GM12874 (cell line): ENCODE measurements around the gene RPIA.

Experiments
- CTCF ChIP-seq: IDR thresholded peaks from 2 replicates; pipeline ENCODE4 v1.5.1; 2011; ENCODE audit warnings: low read depth, mild to moderate bottlenecking, control low read depth, low read length, moderate library complexity; ENCODE audit not compliant: insufficient read depth

RPIA gene

GRCh38 chr2:88691339-88692183, at the start of gene RPIA:
Gene RPIA, plus strand, starts transcription at chr2:88691673. Its CDS starts 26 bp downstream, at chr2:88691699.
- peak; percentile 87 for TF ChIP-seq CTCF

GRCh38 chr2:88642278-88642677, 49.2 kb upstream of the RPIA start:
- no peak for TF ChIP-seq CTCF

GRCh38 chr2:88651646-88652045, 39.8 kb upstream of the RPIA start:
- no peak for TF ChIP-seq CTCF

- TF ChIP-seq CTCF = no peak
Observed at GRCh38 chr2:88654714-88655113, 36.8 kb upstream of the RPIA start.

GRCh38 chr2:88656690-88657089, 34.8 kb upstream of the RPIA start:
- no peak for TF ChIP-seq CTCF

GRCh38 chr2:88657131-88657530, 34.3 kb upstream of the RPIA start:
- TF ChIP-seq CTCF = no peak

- no peak for TF ChIP-seq CTCF
Observed at GRCh38 chr2:88658326-88658725, 33.1 kb upstream of the RPIA start.
